Neural cell (in vitro differentiated cells): ENCODE measurements around the gene GALNT4. TPM values are rescaled to one million over a fixed set of nuclear protein-coding genes. Genes with fewer than 3 reads are reported as not detected.

Source experiments
- H2AFZ ChIP-seq: fragments of 200-600, 300-800 bp; sonication (generic), shearing (Covaris generic); 2 replicates; pipeline ENCODE4 v1.6.0; 2014; ENCODE audit warnings: low read depth, mild to moderate bottlenecking, antibody characterized with exemption, low read length, moderate library complexity
- H3F3A ChIP-seq: fragments of 200-600 bp; shearing (Covaris generic); 2 replicates; pipeline ENCODE4 v1.6.1; 2016; ENCODE audit warnings: mild to moderate bottlenecking, moderate library complexity, mixed read lengths, antibody characterized with exemption, low read length; ENCODE audit not compliant: insufficient read depth, poor library complexity, severe bottlenecking
- H3K27ac ChIP-seq: fragments of 200-600, 300-800 bp; sonication (generic), shearing (Covaris generic); 2 replicates; pipeline ENCODE4 v1.5.1; 2014; ENCODE audit warnings: mild to moderate bottlenecking, low read length, moderate library complexity
- H3K27me3 ChIP-seq: fragments of 300-800, 200-600 bp; sonication (generic), shearing (Covaris generic); 2 replicates; pipeline ENCODE4 v1.6.0; 2014; ENCODE audit warnings: mild to moderate bottlenecking, low read depth, low read length, moderate library complexity; ENCODE audit not compliant: insufficient read depth
- H3K36me3 ChIP-seq: fragments of 300-800, 200-600 bp; sonication (generic), shearing (Covaris generic); 2 replicates; pipeline ENCODE4 v1.5.1; 2014; ENCODE audit warnings: mild to moderate bottlenecking, antibody characterized with exemption, low read length, moderate library complexity; ENCODE audit not compliant: insufficient read depth
- H3K4me2 ChIP-seq: fragments of 300-800, 200-600 bp; sonication (generic), shearing (Covaris generic); 2 replicates; pipeline ENCODE4 v1.6.0; 2014; ENCODE audit warnings: mild to moderate bottlenecking, low read length
- H3K4me3 ChIP-seq: fragments of 300-800, 200-600 bp; sonication (generic), shearing (Covaris generic); 2 replicates; pipeline ENCODE4 v1.5.1; 2014; ENCODE audit warnings: mild to moderate bottlenecking, low read length, moderate library complexity
- H3K79me2 ChIP-seq: fragments of 200-600 bp; shearing (Covaris generic); replicated peaks from 2 replicates; pipeline ENCODE4 v1.6.0; 2014; ENCODE audit warnings: mild to moderate bottlenecking, low read length, moderate library complexity; ENCODE audit not compliant: insufficient read depth
- H3K9ac ChIP-seq: fragments of 300-800, 200-600 bp; sonication (generic), shearing (Covaris generic); 2 replicates; pipeline ENCODE4 v1.6.1; 2016; ENCODE audit warnings: mild to moderate bottlenecking, low read length, mixed read lengths
- H3K9me2 ChIP-seq: fragments of 200-600 bp; shearing (Covaris generic); 2 replicates; pipeline ENCODE4 v1.6.1; 2016; ENCODE audit warnings: mild to moderate bottlenecking, low read length, mixed read lengths; ENCODE audit not compliant: insufficient read depth
- H3K9me3 ChIP-seq: fragments of 200-600, 300-800 bp; sonication (generic), shearing (Covaris generic); 2 replicates; pipeline ENCODE4 v1.6.1; 2016; ENCODE audit warnings: mild to moderate bottlenecking, mixed run types, low read length, moderate library complexity, mixed read lengths
- H4K20me1 ChIP-seq: fragments of 200-600 bp; shearing (Covaris generic); 2 replicates; pipeline ENCODE4 v1.6.1; 2016; ENCODE audit warnings: mild to moderate bottlenecking, mixed run types; ENCODE audit not compliant: insufficient read depth
- CTCF ChIP-seq: fragments of 450-650 bp; IDR thresholded peaks from 2 replicates; pipeline ENCODE4 v1.5.1; 2014; ENCODE audit warnings: antibody characterized with exemption, mild to moderate bottlenecking, moderate library complexity; ENCODE audit not compliant: poor library complexity, severe bottlenecking
- EP300 ChIP-seq: fragments of 450-650 bp; conservative IDR thresholded peaks from 2 replicates; pipeline ENCODE4 v1.6.1; 2014; ENCODE audit warnings: antibody characterized with exemption, mild to moderate bottlenecking, moderate library complexity; ENCODE audit not compliant: poor library complexity, severe bottlenecking
- EZH2 ChIP-seq: fragments of 200-600, 300-800 bp; shearing (Covaris generic), sonication (generic); IDR thresholded peaks from 2 replicates; pipeline ENCODE4 v1.6.1; 2014; ENCODE audit warnings: antibody characterized with exemption, low read length, borderline replicate concordance, mild to moderate bottlenecking; ENCODE audit not compliant: insufficient read depth, poor library complexity, severe bottlenecking
- MXI1 ChIP-seq: fragments of 450-650 bp; conservative IDR thresholded peaks from 2 replicates; pipeline ENCODE4 v1.6.1; 2014; ENCODE audit warnings: antibody characterized with exemption, mild to moderate bottlenecking; ENCODE audit not compliant: poor library complexity, severe bottlenecking
- POLR2AphosphoS5 ChIP-seq: IDR thresholded peaks from 2 replicates; pipeline ENCODE4 v1.6.1; 2012
- RAD21 ChIP-seq: fragments of 450-650 bp; conservative IDR thresholded peaks from 2 replicates; pipeline ENCODE4 v1.6.1; 2014; ENCODE audit warnings: antibody characterized with exemption, mild to moderate bottlenecking, moderate library complexity
- SMC3 ChIP-seq: fragments of 450-650 bp; conservative IDR thresholded peaks from 2 replicates; pipeline ENCODE4 v1.6.1; 2014; ENCODE audit warnings: antibody characterized with exemption, mild to moderate bottlenecking, moderate library complexity; ENCODE audit not compliant: poor library complexity
- TAF1 ChIP-seq: IDR thresholded peaks from 2 replicates; pipeline ENCODE4 v1.6.1; 2012; ENCODE audit warnings: low read depth
- polyA plus RNA-seq: library from polyadenylated mRNA; depleted of rRNA; stranded (reverse); fragments of >200 nt; gene quantifications from 2 replicates; pipeline ENCODE4 v1.2.3, GENCODE V29; 2014
- TF ChIP-seq, protein P1 (sequence below): IDR thresholded peaks from 2 replicates; pipeline ENCODE4 v1.6.1; 2012; ENCODE audit warnings: borderline replicate concordance

The GALNT4 gene
- polyA plus RNA-seq, 1 donor from 2014 or later = 0.78 TPM

- Histone ChIP-seq H3K9me2 (no peaks in the 10 kb centered on the region), H3K9me3 (no peaks in the 10 kb centered on the region)
- TF ChIP-seq EP300 (no peak), SMC3 (no peak), MXI1 (no peak), CTCF (no peak), POLR2AphosphoS5 (no peak), RAD21 (no peak)
Measured at GRCh38 chr12:89565002-89565401, 40.4 kb upstream of the GALNT4 start.

GRCh38 chr12:89559753-89560152 lies 35.2 kb upstream of the GALNT4 start:
- H3K27me3 ChIP-seq = no peaks in the 10 kb centered on the region
- TF ChIP-seq MXI1 = no peak
- no peak for TF ChIP-seq CTCF
- TF ChIP-seq RAD21 = no peak
- no peak for TF ChIP-seq SMC3
- no peak for TF ChIP-seq TAF1
- TF ChIP-seq, protein P1, sequence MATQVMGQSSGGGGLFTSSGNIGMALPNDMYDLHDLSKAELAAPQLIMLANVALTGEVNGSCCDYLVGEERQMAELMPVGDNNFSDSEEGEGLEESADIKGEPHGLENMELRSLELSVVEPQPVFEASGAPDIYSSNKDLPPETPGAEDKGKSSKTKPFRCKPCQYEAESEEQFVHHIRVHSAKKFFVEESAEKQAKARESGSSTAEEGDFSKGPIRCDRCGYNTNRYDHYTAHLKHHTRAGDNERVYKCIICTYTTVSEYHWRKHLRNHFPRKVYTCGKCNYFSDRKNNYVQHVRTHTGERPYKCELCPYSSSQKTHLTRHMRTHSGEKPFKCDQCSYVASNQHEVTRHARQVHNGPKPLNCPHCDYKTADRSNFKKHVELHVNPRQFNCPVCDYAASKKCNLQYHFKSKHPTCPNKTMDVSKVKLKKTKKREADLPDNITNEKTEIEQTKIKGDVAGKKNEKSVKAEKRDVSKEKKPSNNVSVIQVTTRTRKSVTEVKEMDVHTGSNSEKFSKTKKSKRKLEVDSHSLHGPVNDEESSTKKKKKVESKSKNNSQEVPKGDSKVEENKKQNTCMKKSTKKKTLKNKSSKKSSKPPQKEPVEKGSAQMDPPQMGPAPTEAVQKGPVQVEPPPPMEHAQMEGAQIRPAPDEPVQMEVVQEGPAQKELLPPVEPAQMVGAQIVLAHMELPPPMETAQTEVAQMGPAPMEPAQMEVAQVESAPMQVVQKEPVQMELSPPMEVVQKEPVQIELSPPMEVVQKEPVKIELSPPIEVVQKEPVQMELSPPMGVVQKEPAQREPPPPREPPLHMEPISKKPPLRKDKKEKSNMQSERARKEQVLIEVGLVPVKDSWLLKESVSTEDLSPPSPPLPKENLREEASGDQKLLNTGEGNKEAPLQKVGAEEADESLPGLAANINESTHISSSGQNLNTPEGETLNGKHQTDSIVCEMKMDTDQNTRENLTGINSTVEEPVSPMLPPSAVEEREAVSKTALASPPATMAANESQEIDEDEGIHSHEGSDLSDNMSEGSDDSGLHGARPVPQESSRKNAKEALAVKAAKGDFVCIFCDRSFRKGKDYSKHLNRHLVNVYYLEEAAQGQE = no peak
- TF ChIP-seq EP300 = no peak
- TF ChIP-seq EZH2 = no peak
- TF ChIP-seq POLR2AphosphoS5 = no peak
- no peaks in the 10 kb centered on the region for H3K9me3 ChIP-seq
- H3K27ac ChIP-seq = no peak overlapping the region
- no peak overlapping the region for H3K9ac ChIP-seq
- H3K4me2 ChIP-seq = no peak overlapping the region
- no peak overlapping the region for H2AFZ ChIP-seq
- H3F3A ChIP-seq = no peaks in the 10 kb centered on the region
- H3K9me2 ChIP-seq = no peaks in the 10 kb centered on the region
- H4K20me1 ChIP-seq = no peaks in the 10 kb centered on the region
- no peak overlapping the region for H3K4me3 ChIP-seq
- no peaks in the 10 kb centered on the region for H3K36me3 ChIP-seq
- H3K79me2 ChIP-seq = no peaks in the 10 kb centered on the region

More at GRCh38 chr12:89565002-89565401, 40.4 kb upstream of the GALNT4 start:
- Histone ChIP-seq H3K9ac (no peak overlapping the region), H3K79me2 (no peaks in the 10 kb centered on the region), H3F3A (no peaks in the 10 kb centered on the region), H3K27ac (no peak overlapping the region), H2AFZ (no peak overlapping the region), H3K27me3 (no peaks in the 10 kb centered on the region), H4K20me1 (no peaks in the 10 kb centered on the region), H3K4me2 (no peak overlapping the region), H3K4me3 (no peak overlapping the region), H3K36me3 (no peaks in the 10 kb centered on the region)
